LNCAP (cell line): ENCODE data around the gene LST1.

Experiments used
- TF ChIP-seq, protein P1 (sequence below): fragments of 450-650 bp; IDR thresholded peaks from 2 replicates; pipeline ENCODE4 v1.5.1; 2017; ENCODE audit warnings: mild to moderate bottlenecking

LST1 gene

GRCh38 chr6:31597006-31597405, 10.9 kb downstream of the LST1 start:
- TF ChIP-seq, protein P1, sequence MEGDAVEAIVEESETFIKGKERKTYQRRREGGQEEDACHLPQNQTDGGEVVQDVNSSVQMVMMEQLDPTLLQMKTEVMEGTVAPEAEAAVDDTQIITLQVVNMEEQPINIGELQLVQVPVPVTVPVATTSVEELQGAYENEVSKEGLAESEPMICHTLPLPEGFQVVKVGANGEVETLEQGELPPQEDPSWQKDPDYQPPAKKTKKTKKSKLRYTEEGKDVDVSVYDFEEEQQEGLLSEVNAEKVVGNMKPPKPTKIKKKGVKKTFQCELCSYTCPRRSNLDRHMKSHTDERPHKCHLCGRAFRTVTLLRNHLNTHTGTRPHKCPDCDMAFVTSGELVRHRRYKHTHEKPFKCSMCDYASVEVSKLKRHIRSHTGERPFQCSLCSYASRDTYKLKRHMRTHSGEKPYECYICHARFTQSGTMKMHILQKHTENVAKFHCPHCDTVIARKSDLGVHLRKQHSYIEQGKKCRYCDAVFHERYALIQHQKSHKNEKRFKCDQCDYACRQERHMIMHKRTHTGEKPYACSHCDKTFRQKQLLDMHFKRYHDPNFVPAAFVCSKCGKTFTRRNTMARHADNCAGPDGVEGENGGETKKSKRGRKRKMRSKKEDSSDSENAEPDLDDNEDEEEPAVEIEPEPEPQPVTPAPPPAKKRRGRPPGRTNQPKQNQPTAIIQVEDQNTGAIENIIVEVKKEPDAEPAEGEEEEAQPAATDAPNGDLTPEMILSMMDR: no peak

DNA sequence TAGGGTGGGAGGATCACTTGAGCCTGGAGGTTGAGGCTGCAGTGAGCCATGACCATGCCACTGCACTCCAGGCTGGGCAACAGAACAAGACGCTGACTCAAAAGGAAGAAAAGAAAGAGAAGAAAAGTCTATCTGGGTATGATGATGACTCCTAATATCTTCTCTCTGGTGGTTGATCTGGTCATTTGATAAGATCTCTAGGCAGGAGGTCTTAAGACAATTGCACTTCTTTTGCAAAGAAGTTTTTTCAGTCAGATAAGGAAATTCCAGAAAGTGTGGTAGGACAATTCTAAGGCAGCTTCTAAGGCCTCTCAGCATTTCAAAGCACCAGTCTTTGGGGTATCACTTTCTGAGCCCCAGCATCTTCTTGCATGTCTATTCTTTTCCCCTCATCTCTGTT, 21.2 kb downstream of the LST1 start:
- TF ChIP-seq, protein P1: no peak

GRCh38 chr6:31609519-31610406, 23.7 kb downstream of the LST1 start:
- TF ChIP-seq, protein P1: no peak

GRCh38 chr6:31610968-31611367, 24.9 kb downstream of the LST1 start:
- TF ChIP-seq, protein P1: no peak

DNA sequence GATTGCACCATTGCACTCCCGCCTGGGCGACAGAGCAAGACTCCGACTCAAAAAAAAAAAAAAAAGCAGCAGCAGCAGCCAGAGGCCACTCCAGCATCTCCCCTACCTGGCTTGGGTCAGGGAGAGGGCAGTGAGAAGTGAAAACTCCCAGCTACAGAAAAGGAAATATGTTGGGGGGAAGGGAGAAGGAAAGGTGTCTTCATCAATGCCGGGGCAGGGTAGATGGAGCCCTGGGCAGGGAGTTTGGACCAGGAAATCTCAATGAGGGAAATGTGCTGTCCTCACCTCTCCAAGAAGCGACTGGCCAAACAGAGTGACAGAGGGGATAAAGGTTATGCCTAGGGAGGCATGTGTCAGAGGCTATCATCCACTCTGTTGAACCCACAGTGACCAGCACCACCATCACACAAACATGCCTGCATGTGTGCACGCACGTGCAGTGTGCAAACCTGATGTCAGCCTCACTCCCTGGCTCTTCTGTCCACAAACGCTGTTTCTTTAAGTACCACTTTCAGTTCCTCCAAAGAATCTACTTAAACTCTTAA, 28.1 kb downstream of the LST1 start:
- TF ChIP-seq, protein P1: no peak

DNA sequence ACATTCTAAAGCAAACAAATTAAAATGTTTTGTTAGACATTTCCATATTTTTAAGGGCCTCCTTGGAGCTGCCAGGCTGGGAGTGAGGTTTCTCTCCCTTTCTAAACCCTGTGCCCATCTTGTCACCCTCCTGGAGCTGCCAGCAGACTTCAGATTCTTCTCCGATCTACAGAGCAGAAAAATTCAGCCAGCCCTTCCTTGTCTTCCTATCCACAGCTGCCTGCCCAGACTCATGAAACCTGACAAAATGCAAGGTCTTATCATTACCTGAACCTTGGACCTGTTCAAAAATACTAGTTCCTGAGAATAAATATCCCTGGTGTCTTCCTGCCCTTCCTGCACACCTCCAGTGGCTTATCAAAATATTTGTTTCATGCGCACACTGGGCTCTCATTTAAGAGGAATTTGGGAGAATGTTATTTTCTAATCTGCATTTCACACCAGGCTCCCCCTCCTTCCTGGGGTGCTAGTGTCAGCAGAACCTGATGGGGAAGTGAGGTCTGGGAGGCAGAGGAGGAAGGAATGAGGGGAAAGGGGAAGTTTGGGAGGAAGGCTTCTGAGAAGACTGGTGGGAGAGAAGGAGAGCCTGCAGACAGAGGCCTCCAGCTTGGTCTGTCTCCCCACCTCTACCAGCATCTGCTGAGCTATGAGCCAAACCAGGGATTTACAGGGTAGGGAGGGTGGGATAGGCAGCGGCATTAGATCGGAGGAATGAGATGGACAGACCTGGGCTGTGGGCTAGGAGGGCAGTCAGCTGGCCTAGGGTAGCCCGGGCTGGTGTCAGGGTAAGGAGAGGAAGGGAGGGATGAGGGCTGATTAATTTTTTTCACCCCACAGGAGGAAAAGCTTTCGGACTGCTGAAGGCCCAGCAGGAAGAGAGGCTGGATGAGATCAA, 28.9 kb downstream of the LST1 start, which contains the start of gene AIF1:
Gene AIF1 (plus strand): TSS at position 551 of the 895 bp plus-strand sequence. CDS start 96 bp downstream, at position 647.
- TF ChIP-seq, protein P1: no peak

- TF ChIP-seq, protein P1: no peak
Measured at GRCh38 chr6:31615748-31616147, 29.7 kb downstream of the LST1 start.
